ENCODE data around the gene TRIM22.

- TF ChIP-seq, protein P1, sequence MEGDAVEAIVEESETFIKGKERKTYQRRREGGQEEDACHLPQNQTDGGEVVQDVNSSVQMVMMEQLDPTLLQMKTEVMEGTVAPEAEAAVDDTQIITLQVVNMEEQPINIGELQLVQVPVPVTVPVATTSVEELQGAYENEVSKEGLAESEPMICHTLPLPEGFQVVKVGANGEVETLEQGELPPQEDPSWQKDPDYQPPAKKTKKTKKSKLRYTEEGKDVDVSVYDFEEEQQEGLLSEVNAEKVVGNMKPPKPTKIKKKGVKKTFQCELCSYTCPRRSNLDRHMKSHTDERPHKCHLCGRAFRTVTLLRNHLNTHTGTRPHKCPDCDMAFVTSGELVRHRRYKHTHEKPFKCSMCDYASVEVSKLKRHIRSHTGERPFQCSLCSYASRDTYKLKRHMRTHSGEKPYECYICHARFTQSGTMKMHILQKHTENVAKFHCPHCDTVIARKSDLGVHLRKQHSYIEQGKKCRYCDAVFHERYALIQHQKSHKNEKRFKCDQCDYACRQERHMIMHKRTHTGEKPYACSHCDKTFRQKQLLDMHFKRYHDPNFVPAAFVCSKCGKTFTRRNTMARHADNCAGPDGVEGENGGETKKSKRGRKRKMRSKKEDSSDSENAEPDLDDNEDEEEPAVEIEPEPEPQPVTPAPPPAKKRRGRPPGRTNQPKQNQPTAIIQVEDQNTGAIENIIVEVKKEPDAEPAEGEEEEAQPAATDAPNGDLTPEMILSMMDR (IDR thresholded peaks at IDR 0.05; ENCODE audit: insufficient read depth, low read depth, low read length) = no peak
- TF ChIP-seq EZH2 (IDR thresholded peaks at IDR 0.05; ENCODE audit: insufficient read depth, low read length) = no peak
These were observed 46.8 kb downstream of the TRIM22 start, which contains the start of gene OR56B1 for GRCh38 chr11:5736396-5736795.
